ENCODE measurements around the gene CBFB. TPM values are rescaled to one million over a fixed set of nuclear protein-coding genes. Genes with fewer than 3 reads are reported as not detected.

The CBFB gene
- total and polyA plus RNA-seq, 2 of the 13 experiments (the other 11 are each of a cell fraction or from before 2014, with no cell fraction given), result 22.1 to 70.8 TPM

DNA sequence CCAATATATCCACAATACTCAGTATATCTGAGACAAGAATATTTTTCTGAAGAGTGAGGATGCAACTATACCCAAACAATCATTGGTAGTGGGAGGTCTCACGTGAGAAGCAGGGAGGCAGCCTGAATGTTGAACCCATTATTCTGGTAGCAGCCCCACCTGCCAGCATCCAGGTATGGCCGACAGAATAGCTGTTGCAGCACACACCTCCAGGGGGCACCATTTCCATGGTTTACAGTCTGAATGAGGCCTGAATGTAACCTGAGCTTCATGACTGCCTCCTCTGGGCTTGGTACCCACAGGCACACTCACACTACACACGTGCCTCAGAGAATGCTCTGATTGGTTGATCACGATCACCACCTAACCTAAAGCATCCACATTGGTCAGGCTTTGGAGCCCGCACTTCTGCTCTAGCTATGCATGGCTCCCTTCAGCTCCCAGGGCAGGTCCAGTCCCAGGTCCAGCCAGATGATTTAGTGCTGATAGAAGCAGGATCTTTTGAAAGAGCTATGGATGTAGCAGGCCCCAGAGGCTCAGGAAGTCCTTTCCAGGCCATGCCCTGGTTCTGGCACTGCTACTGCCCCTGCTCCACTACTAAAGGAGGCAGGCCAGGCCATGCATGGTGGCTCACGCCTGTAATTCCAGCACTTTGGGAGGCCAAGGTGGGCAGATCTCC, 11.0 kb upstream of the CBFB start (continued):
- TF ChIP-seq, protein P1, sequence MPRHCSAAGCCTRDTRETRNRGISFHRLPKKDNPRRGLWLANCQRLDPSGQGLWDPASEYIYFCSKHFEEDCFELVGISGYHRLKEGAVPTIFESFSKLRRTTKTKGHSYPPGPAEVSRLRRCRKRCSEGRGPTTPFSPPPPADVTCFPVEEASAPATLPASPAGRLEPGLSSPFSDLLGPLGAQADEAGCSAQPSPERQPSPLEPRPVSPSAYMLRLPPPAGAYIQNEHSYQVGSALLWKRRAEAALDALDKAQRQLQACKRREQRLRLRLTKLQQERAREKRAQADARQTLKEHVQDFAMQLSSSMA (CRISPR knock-in tag; IDR thresholded peaks at IDR 0.05), result no peak
- TF ChIP-seq ZNF766 (CRISPR knock-in tag; IDR thresholded peaks at IDR 0.05; ENCODE audit: borderline replicate concordance) (no peak), PITX1 (CRISPR knock-in tag; IDR thresholded peaks at IDR 0.05) (peak; percentile 69; the same call in 1 of the 2 replicates), ZNF138 (CRISPR knock-in tag; IDR thresholded peaks at IDR 0.05; ENCODE audit: low read depth) (peak; percentile 30; the same call in 1 of the 2 replicates), ZIK1 (CRISPR knock-in tag; IDR thresholded peaks at IDR 0.05; ENCODE audit: borderline replicate concordance, low read depth) (no peak), MXI1 (IDR thresholded peaks at IDR 0.05; ENCODE audit: borderline replicate concordance, low read depth, low read length) (peak; percentile 83; the same call in 1 of the 3 replicates), NR2F6 (IDR thresholded peaks at IDR 0.05) (no peak), NR2F6 (CRISPR knock-in tag; IDR thresholded peaks at IDR 0.05) (no peak; the same call in 1 of the 2 replicates), ZFP36L1 (CRISPR knock-in tag; IDR thresholded peaks at IDR 0.05) (0 out of 2 replicates have a peak, but pooled peaks have one; percentile 27), MYNN (CRISPR knock-in tag; IDR thresholded peaks at IDR 0.05; ENCODE audit: low read depth) (no peak), GTF3A (CRISPR knock-in tag; conservative IDR thresholded peaks at IDR 0.05) (no peak), ZNF30 (CRISPR knock-in tag; IDR thresholded peaks at IDR 0.05) (no peak), ZNF468 (CRISPR knock-in tag; IDR thresholded peaks at IDR 0.05) (no peak), KLF16 (CRISPR knock-in tag; IDR thresholded peaks at IDR 0.05) (peak in 1 of 2 experiments; percentile 65; a peak in 1 of 4 replicates), SIX4 (CRISPR knock-in tag; IDR thresholded peaks at IDR 0.05) (peak; percentile 99), ZSCAN20 (CRISPR knock-in tag; IDR thresholded peaks at IDR 0.05; ENCODE audit: borderline replicate concordance) (no peak), ZNF501 (CRISPR knock-in tag; IDR thresholded peaks at IDR 0.05) (peak; percentile 67; the same call in 1 of the 2 replicates), KDM4B (CRISPR knock-in tag; IDR thresholded peaks at IDR 0.05) (peak; percentile 93), ZNF292 (CRISPR knock-in tag; IDR thresholded peaks at IDR 0.05; ENCODE audit: borderline replicate concordance, low read depth) (no peak; the same call in 1 of the 2 replicates)
- TF ChIP-seq, protein P2, sequence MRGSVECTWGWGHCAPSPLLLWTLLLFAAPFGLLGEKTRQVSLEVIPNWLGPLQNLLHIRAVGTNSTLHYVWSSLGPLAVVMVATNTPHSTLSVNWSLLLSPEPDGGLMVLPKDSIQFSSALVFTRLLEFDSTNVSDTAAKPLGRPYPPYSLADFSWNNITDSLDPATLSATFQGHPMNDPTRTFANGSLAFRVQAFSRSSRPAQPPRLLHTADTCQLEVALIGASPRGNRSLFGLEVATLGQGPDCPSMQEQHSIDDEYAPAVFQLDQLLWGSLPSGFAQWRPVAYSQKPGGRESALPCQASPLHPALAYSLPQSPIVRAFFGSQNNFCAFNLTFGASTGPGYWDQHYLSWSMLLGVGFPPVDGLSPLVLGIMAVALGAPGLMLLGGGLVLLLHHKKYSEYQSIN (CRISPR knock-in tag; IDR thresholded peaks at IDR 0.05; ENCODE audit: borderline replicate concordance), result no peak
- TF ChIP-seq, protein P3, sequence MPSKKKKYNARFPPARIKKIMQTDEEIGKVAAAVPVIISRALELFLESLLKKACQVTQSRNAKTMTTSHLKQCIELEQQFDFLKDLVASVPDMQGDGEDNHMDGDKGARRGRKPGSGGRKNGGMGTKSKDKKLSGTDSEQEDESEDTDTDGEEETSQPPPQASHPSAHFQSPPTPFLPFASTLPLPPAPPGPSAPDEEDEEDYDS (CRISPR knock-in tag; IDR thresholded peaks at IDR 0.05), result peak; percentile 54; the same call in 1 of the 2 replicates
- TF ChIP-seq, protein P4, sequence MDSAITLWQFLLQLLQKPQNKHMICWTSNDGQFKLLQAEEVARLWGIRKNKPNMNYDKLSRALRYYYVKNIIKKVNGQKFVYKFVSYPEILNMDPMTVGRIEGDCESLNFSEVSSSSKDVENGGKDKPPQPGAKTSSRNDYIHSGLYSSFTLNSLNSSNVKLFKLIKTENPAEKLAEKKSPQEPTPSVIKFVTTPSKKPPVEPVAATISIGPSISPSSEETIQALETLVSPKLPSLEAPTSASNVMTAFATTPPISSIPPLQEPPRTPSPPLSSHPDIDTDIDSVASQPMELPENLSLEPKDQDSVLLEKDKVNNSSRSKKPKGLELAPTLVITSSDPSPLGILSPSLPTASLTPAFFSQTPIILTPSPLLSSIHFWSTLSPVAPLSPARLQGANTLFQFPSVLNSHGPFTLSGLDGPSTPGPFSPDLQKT (CRISPR knock-in tag; IDR thresholded peaks at IDR 0.05; ENCODE audit: borderline replicate concordance), result no peak
- TF ChIP-seq, protein P5, sequence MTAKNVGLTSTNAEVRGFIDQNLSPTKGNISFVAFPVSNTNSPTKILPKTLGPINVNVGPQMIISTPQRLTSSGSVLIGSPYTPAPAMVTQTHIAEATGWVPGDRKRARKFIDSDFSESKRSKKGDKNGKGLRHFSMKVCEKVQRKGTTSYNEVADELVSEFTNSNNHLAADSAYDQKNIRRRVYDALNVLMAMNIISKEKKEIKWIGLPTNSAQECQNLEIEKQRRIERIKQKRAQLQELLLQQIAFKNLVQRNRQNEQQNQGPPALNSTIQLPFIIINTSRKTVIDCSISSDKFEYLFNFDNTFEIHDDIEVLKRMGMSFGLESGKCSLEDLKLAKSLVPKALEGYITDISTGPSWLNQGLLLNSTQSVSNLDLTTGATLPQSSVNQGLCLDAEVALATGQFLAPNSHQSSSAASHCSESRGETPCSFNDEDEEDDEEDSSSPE (CRISPR knock-in tag; IDR thresholded peaks at IDR 0.05), result peak; percentile 62; the same call in 1 of the 2 replicates
- TF ChIP-seq, protein P6, sequence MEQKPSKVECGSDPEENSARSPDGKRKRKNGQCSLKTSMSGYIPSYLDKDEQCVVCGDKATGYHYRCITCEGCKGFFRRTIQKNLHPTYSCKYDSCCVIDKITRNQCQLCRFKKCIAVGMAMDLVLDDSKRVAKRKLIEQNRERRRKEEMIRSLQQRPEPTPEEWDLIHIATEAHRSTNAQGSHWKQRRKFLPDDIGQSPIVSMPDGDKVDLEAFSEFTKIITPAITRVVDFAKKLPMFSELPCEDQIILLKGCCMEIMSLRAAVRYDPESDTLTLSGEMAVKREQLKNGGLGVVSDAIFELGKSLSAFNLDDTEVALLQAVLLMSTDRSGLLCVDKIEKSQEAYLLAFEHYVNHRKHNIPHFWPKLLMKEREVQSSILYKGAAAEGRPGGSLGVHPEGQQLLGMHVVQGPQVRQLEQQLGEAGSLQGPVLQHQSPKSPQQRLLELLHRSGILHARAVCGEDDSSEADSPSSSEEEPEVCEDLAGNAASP (CRISPR knock-in tag; IDR thresholded peaks at IDR 0.05; ENCODE audit: borderline replicate concordance), result peak; percentile 69; the same call in 1 of the 2 replicates
